Endodermal cell (in vitro differentiated cells): ENCODE data around the gene CCNJL. TPM values are rescaled to one million over a fixed set of nuclear protein-coding genes. Genes with fewer than 3 reads are reported as not detected.

Experiments used
- DNase-seq: peaks from one replicate; pipeline ENCODE4 v3.0.0-alpha.2; 2017
- H3K27ac ChIP-seq: 2 replicates; pipeline ENCODE4 v1.5.1; 2013; ENCODE audit warnings: mild to moderate bottlenecking, low read depth, low read length, moderate library complexity
- H3K27me3 ChIP-seq: 2 replicates; pipeline ENCODE4 v1.6.1; 2013; ENCODE audit warnings: mild to moderate bottlenecking, low read length, moderate library complexity; ENCODE audit not compliant: insufficient read depth, control insufficient read depth, poor library complexity, severe bottlenecking
- H3K36me3 ChIP-seq: 2 replicates; pipeline ENCODE4 v1.7.0; 2013; ENCODE audit warnings: mild to moderate bottlenecking, low read length, moderate library complexity; ENCODE audit not compliant: control insufficient read depth, insufficient read depth
- H3K4me1 ChIP-seq: one replicate; pipeline ENCODE4 v1.7.0; 2013; ENCODE audit warnings: low read length; ENCODE audit not compliant: control insufficient read depth, insufficient read depth
- H3K4me3 ChIP-seq: 2 replicates; pipeline ENCODE4 v1.5.1; 2013; ENCODE audit warnings: mild to moderate bottlenecking, low read length, moderate library complexity
- H3K9ac ChIP-seq: 2 replicates; pipeline ENCODE4 v1.6.1; 2013; ENCODE audit warnings: mild to moderate bottlenecking, low read length, moderate library complexity; ENCODE audit not compliant: poor library complexity, severe bottlenecking; ENCODE audit errors: extremely low read depth
- H3K9me3 ChIP-seq: 2 replicates; pipeline ENCODE4 v1.6.1; 2013; ENCODE audit warnings: mild to moderate bottlenecking, low read length, moderate library complexity; ENCODE audit not compliant: control insufficient read depth
- H3K27ac Mint-ChIP-seq: 2 replicates; pipeline ENCODE4 v1.8.0; 2020; ENCODE audit warnings: mixed read lengths
- H3K27me3 Mint-ChIP-seq: 2 replicates; pipeline ENCODE4 v1.8.0; 2021; ENCODE audit warnings: mild to moderate bottlenecking, mixed read lengths; ENCODE audit not compliant: insufficient read depth
- H3K36me3 Mint-ChIP-seq: 2 replicates; pipeline ENCODE4 v1.8.0; 2020; ENCODE audit warnings: low read depth, mixed read lengths
- H3K4me1 Mint-ChIP-seq: 2 replicates; pipeline ENCODE4 v1.8.0; 2020; ENCODE audit warnings: mixed read lengths
- H3K4me3 Mint-ChIP-seq: 2 replicates; pipeline ENCODE4 v1.8.0; 2020; ENCODE audit warnings: mild to moderate bottlenecking, moderate library complexity, mixed read lengths
- H3K9me3 Mint-ChIP-seq: 2 replicates; pipeline ENCODE4 v1.8.0; 2020; ENCODE audit warnings: mild to moderate bottlenecking, mixed read lengths
- WGBS, 2 experiments: methylation state at CpG; one replicate each; pipeline versions ENCODE4 v1.1.5 to v1.1.7; 2013; ENCODE audit warnings: missing lambda C conversion rate in 2 of 2, mixed read lengths in 1 of 2; ENCODE audit not compliant: insufficient coverage in 1 of 2, insufficient read length in 1 of 2; 5-methylcytosine and 5-hydroxymethylcytosine counted together
- total RNA-seq, 2 donors: library from RNA; stranded (reverse); fragmentation: NEBNext Ultra II Directional in 1 of 2; extraction: Animal tissue kit (Norgen Biotek cat#: 25700) in 1 of 2; gene quantifications; 2 replicates in 1 of 2; 3 replicates in 1 of 2; pipeline ENCODE4 v1.2.1, GENCODE V29; 2021
- TF ChIP-seq, protein P1 (sequence below): fragments of 200-600 bp; sonication (generic); conservative IDR thresholded peaks from 2 replicates; pipeline ENCODE4 v1.5.0; 2021; ENCODE audit warnings: antibody characterized with exemption, mild to moderate bottlenecking

The CCNJL gene
- total RNA-seq, 2 donors from 2014 or later: 14.1 to 18.7 TPM

DNA sequence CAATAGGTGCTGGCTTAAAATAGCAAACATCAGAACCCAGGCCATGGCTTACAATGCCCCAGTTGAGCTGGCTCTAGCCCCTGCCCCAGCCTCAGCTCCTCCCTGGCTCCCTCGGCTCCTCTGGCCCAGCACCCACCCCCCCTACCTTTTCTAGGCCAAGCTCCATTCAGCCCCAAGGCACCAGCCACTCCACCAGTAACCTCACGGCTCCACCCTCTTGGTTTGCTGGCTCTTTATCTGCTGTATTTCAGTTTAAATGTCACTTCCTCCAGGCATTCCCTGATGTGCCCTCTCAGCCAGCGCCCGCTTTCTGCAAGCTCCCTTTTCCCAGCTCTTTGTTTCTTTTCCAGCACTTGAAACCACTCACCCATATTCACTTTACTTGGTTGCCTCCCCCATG is 47.5 kb upstream of the CCNJL start:
- Mint-ChIP-seq H3K4me1 (peaks cover 16% of the 10 kb centered on the region), H3K9me3 (no peaks in the 10 kb centered on the region), H3K4me3 (no peak overlapping the region), H3K27ac (no peak overlapping the region), H3K27me3 (no peaks in the 10 kb centered on the region), H3K36me3 (no peaks in the 10 kb centered on the region)
- H3K9me3 ChIP-seq: no peaks in the 10 kb centered on the region
- H3K27ac ChIP-seq: no peak overlapping the region
- H3K4me3 ChIP-seq: no peak overlapping the region
- H3K4me1 ChIP-seq: no peaks in the 10 kb centered on the region
- H3K36me3 ChIP-seq: no peaks in the 10 kb centered on the region
- H3K9ac ChIP-seq: no peak overlapping the region
- TF ChIP-seq, protein P1, sequence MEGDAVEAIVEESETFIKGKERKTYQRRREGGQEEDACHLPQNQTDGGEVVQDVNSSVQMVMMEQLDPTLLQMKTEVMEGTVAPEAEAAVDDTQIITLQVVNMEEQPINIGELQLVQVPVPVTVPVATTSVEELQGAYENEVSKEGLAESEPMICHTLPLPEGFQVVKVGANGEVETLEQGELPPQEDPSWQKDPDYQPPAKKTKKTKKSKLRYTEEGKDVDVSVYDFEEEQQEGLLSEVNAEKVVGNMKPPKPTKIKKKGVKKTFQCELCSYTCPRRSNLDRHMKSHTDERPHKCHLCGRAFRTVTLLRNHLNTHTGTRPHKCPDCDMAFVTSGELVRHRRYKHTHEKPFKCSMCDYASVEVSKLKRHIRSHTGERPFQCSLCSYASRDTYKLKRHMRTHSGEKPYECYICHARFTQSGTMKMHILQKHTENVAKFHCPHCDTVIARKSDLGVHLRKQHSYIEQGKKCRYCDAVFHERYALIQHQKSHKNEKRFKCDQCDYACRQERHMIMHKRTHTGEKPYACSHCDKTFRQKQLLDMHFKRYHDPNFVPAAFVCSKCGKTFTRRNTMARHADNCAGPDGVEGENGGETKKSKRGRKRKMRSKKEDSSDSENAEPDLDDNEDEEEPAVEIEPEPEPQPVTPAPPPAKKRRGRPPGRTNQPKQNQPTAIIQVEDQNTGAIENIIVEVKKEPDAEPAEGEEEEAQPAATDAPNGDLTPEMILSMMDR: no peak
- no peaks in the 10 kb centered on the region for H3K27me3 ChIP-seq
- 71 to 83% methylated on average over 1 to 4 of the region's 4 CpGs for WGBS, 2 experiments
- peak; percentile 76 for DNase-seq

DNA sequence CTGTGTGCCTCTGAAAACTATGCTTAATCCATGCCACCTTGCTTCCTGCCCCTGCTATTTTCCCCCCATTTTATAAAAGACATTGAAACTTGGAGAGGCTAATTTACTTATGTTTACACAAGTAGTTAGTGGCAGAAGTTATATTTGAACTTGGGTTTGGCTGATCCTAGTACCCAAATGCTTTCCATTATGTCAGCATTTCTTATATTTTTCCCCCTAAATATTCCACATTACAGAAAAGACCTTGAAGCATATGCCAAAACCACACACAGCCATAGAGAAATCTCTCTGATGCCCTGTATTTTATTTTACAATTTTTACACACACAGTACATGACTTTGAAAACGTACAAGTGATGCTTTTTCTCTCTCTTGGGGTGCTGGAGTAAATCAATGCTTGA is 46.9 kb upstream of the CCNJL start:
- 32% methylated on average over 1 of the region's 1 CpG; no CpG with 5 or more reads in 1 of the 2 experiments for WGBS, 2 experiments
- no peaks in the 10 kb centered on the region for H3K4me1 ChIP-seq
- H3K9ac ChIP-seq: no peak overlapping the region
- H3K9me3 ChIP-seq: no peaks in the 10 kb centered on the region
- no peaks in the 10 kb centered on the region for H3K27me3 ChIP-seq
- H3K4me1 Mint-ChIP-seq: peaks cover 16% of the 10 kb centered on the region
- no peak overlapping the region for H3K4me3 Mint-ChIP-seq
- TF ChIP-seq, protein P1: no peak
- DNase-seq: no peak
- H3K36me3 ChIP-seq: no peaks in the 10 kb centered on the region
- no peaks in the 10 kb centered on the region for H3K36me3 Mint-ChIP-seq
- no peaks in the 10 kb centered on the region for H3K27me3 Mint-ChIP-seq
- no peak overlapping the region for H3K27ac ChIP-seq
- H3K4me3 ChIP-seq: no peak overlapping the region
- H3K9me3 Mint-ChIP-seq: no peaks in the 10 kb centered on the region
- no peak overlapping the region for H3K27ac Mint-ChIP-seq

DNA sequence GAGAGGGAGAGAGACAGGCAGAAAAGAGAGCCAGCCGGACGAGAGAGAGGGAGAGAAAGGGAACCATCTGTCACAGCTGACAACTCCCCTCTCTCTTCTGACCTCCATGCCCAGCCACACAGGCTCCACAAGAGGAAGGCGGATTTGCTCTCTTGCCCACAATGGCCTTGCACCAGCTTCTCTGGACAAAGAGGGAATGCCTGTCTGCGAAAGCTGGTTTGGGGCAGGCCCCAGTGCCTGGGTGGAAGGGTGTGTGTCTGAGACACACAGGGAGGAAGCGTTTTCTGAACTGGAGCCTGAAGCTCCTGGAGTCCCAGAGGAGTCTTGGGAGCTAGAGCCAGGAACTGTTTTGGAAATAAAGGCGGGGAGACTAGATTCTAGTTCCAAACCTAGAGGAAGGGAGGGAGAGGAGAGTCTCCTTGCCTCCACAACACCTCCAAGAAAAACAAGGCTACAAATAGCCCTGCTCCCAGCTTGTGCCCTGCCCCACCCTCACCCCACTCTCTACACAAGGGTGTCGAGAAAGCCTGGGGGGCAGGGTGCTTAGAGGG is 45.6 kb upstream of the CCNJL start:
- H3K4me1 ChIP-seq: no peaks in the 10 kb centered on the region
- no peaks in the 10 kb centered on the region for H3K27me3 Mint-ChIP-seq
- H3K9ac ChIP-seq: no peak overlapping the region
- no peaks in the 10 kb centered on the region for H3K36me3 ChIP-seq
- peaks cover 16% of the 10 kb centered on the region for H3K4me1 Mint-ChIP-seq
- no peaks in the 10 kb centered on the region for H3K9me3 ChIP-seq
- H3K4me3 Mint-ChIP-seq: no peak overlapping the region
- H3K27ac ChIP-seq: peak overlapping the region; percentile 63
- H3K27ac Mint-ChIP-seq: no peak overlapping the region
- TF ChIP-seq, protein P1: no peak
- H3K4me3 ChIP-seq: no peak overlapping the region
- no peaks in the 10 kb centered on the region for H3K36me3 Mint-ChIP-seq
- no peak for DNase-seq
- H3K9me3 Mint-ChIP-seq: no peaks in the 10 kb centered on the region
- WGBS, 2 experiments: 93% methylated on average over 7 of the region's 7 CpGs; no CpG with 5 or more reads in 1 of the 2 experiments
- no peaks in the 10 kb centered on the region for H3K27me3 ChIP-seq
